Ishikawa (cell line): ENCODE data around the gene KLRF1.
A peak's percentile ranks its signal among the peaks of the same experiment; 100 is the strongest.

Source experiments
- CEBPB ChIP-seq: IDR thresholded peaks from 2 replicates; pipeline ENCODE4 v1.6.1; 2012
- CREB1 ChIP-seq: IDR thresholded peaks from 2 replicates; pipeline ENCODE4 v1.6.1; 2012; ENCODE audit warnings: low read depth
- EGR1 ChIP-seq: IDR thresholded peaks from 2 replicates; pipeline ENCODE4 v1.6.1; 2012
- EP300 ChIP-seq: IDR thresholded peaks from 2 replicates; pipeline ENCODE4 v1.6.1; 2012; ENCODE audit warnings: borderline replicate concordance
- FOXM1 ChIP-seq: IDR thresholded peaks from 2 replicates; pipeline ENCODE4 v1.6.1; 2012; ENCODE audit warnings: low read depth, borderline replicate concordance
- NFIC ChIP-seq: IDR thresholded peaks from 2 replicates; pipeline ENCODE4 v1.6.1; 2012
- RAD21 ChIP-seq: IDR thresholded peaks from 2 replicates; pipeline ENCODE4 v1.6.1; 2012; ENCODE audit warnings: low read depth
- TAF1 ChIP-seq: IDR thresholded peaks from 2 replicates; pipeline ENCODE4 v1.6.1; 2012; ENCODE audit warnings: low read depth, mild to moderate bottlenecking
- TCF12 ChIP-seq: IDR thresholded peaks from 2 replicates; pipeline ENCODE4 v1.6.1; 2012; ENCODE audit warnings: low read depth
- TEAD4 ChIP-seq: IDR thresholded peaks from 2 replicates; pipeline ENCODE4 v1.6.1; 2012
- YY1 ChIP-seq: IDR thresholded peaks from 2 replicates; pipeline ENCODE4 v1.6.1; 2012; ENCODE audit warnings: low read depth
- ZBTB7A ChIP-seq: IDR thresholded peaks from 2 replicates; pipeline ENCODE4 v1.6.1; 2012; ENCODE audit warnings: low read depth
- TF ChIP-seq, protein P1 (sequence below): IDR thresholded peaks from 2 replicates; pipeline ENCODE4 v1.6.1; 2012; ENCODE audit warnings: low read depth, mild to moderate bottlenecking
- TF ChIP-seq, protein P2 (sequence below): IDR thresholded peaks from 2 replicates; pipeline ENCODE4 v1.6.1; 2012
- TF ChIP-seq, protein P3 (sequence below): IDR thresholded peaks from 2 replicates; pipeline ENCODE4 v1.6.1; 2012

KLRF1 gene

DNA sequence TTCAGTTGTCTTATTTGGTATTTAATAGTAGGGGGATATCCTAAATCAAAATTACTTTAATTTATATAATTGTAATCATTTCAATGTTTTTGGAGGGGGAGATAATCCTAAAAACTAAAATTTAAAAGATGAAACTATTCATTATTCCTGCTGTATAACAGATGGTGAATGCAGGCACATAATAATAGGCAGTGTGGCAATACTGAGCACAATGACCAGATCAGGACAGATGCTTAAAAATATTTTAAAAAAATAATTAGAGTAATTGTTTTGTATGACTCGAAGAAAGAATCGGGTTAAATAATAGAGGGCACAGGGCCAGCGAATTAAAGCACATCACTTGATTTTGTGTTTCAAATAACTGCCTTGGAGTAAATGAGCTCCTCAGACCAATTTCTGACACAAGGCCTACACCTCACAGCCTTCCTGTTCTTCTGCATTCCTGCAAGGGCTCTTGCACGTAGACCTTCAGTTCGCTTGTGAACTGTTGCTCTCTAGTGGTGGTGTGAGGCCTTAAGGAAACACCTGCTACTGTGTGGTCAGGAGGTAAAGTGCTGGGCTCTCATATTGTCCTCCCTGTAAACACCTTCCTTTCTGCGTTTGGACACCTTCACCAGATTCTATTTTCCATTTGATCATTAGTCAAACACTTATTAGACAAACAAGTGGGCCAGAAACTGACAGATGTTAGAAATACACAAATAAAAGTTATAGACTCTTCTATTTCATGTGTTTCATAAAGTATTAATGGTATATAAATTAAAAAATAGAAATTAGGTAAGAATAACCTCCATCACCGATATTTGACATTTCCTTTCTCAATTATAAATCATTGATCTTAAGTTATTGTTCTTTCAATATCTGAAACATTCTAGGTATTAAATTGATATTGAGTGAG is 29.3 kb upstream of the KLRF1 start:
- TF ChIP-seq TEAD4 (peak; percentile 96), TCF12 (0 out of 2 replicates have a peak, but pooled peaks have one; percentile 35), CEBPB (peak; percentile 34; the same call in 1 of the 2 replicates), ZBTB7A (no peak), YY1 (no peak), RAD21 (peak; percentile 98), FOXM1 (no peak), EGR1 (no peak), EP300 (no peak; the same call in 1 of the 2 replicates), NFIC (peak; percentile 24; the same call in 1 of the 2 replicates)
- TF ChIP-seq, protein P1, sequence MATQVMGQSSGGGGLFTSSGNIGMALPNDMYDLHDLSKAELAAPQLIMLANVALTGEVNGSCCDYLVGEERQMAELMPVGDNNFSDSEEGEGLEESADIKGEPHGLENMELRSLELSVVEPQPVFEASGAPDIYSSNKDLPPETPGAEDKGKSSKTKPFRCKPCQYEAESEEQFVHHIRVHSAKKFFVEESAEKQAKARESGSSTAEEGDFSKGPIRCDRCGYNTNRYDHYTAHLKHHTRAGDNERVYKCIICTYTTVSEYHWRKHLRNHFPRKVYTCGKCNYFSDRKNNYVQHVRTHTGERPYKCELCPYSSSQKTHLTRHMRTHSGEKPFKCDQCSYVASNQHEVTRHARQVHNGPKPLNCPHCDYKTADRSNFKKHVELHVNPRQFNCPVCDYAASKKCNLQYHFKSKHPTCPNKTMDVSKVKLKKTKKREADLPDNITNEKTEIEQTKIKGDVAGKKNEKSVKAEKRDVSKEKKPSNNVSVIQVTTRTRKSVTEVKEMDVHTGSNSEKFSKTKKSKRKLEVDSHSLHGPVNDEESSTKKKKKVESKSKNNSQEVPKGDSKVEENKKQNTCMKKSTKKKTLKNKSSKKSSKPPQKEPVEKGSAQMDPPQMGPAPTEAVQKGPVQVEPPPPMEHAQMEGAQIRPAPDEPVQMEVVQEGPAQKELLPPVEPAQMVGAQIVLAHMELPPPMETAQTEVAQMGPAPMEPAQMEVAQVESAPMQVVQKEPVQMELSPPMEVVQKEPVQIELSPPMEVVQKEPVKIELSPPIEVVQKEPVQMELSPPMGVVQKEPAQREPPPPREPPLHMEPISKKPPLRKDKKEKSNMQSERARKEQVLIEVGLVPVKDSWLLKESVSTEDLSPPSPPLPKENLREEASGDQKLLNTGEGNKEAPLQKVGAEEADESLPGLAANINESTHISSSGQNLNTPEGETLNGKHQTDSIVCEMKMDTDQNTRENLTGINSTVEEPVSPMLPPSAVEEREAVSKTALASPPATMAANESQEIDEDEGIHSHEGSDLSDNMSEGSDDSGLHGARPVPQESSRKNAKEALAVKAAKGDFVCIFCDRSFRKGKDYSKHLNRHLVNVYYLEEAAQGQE, result no peak
- TF ChIP-seq, protein P2, sequence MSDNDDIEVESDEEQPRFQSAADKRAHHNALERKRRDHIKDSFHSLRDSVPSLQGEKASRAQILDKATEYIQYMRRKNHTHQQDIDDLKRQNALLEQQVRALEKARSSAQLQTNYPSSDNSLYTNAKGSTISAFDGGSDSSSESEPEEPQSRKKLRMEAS, result peak; percentile 44; the same call in 1 of the 2 replicates
- TF ChIP-seq, protein P3, sequence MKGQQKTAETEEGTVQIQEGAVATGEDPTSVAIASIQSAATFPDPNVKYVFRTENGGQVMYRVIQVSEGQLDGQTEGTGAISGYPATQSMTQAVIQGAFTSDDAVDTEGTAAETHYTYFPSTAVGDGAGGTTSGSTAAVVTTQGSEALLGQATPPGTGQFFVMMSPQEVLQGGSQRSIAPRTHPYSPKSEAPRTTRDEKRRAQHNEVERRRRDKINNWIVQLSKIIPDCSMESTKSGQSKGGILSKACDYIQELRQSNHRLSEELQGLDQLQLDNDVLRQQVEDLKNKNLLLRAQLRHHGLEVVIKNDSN, result no peak

DNA sequence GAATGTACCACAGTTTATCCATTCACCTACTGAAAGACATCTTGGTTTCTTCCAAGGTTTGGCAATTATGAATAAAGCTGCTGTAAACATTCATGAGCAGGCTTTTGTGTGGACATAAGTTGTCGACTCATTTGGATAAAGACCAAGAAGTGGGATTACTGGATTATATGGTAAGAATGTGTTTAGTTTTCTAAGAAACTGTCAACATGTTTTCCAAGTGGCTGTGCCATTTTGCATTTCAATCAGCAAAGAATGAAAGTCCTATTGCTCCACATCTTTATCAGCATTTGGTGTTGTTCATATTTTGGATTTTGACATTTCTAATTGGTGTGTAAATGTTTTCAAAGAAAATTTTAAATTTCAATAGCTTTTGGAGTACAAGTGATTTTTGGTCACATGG is 27.3 kb upstream of the KLRF1 start:
- TF ChIP-seq EGR1, result no peak
- no peak for TF ChIP-seq CREB1
- TF ChIP-seq YY1, result no peak
- TF ChIP-seq, protein P2, result no peak
- TF ChIP-seq TEAD4, result no peak
- TF ChIP-seq, protein P1, result no peak
- no peak for TF ChIP-seq TCF12
- no peak for TF ChIP-seq CEBPB
- no peak for TF ChIP-seq TAF1

DNA sequence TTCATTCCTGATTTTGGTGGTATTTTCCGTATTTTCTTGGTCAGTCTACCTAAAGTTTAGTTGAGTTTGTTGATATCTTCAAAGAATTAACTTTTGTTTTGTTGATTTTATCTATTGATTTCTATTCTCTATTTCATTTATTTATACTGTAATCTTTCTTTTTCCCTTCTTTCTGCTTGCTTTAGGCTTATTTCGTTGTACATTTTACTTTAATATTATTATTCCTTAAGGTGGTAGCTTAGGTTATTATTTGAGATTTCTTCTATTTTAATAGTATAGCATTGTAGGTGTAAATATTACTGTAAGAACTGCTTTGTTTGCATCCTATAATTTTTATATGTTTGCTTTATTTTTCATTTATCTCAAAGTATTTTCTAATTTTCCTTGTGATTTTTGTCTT is 21.4 kb upstream of the KLRF1 start:
- TF ChIP-seq TEAD4, result no peak
- TF ChIP-seq, protein P3, result no peak

DNA sequence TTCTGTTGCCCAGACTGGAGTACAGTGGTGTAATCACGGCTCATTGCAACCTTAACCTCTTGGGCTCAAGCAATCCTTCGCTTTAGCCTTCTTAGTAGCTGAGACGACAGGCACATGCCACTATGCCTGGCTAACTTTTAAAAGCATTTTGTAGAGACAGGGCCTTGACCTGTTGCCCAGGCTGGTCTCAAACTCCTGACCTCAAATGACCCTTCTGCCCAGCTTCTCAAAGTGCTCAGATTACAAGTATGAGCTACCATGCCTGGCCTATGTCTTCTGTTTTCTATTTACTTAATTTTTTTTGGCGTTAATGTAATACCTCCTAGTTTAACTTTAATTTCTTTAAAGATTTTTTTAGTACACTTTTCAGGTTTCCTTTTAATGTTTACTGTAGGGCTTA is 20.6 kb upstream of the KLRF1 start:
- TF ChIP-seq ZBTB7A (no peak), YY1 (no peak), TEAD4 (no peak), FOXM1 (no peak), NFIC (no peak), TAF1 (no peak), EP300 (no peak)
- TF ChIP-seq, protein P1, result no peak
- TF ChIP-seq, protein P2, result no peak

DNA sequence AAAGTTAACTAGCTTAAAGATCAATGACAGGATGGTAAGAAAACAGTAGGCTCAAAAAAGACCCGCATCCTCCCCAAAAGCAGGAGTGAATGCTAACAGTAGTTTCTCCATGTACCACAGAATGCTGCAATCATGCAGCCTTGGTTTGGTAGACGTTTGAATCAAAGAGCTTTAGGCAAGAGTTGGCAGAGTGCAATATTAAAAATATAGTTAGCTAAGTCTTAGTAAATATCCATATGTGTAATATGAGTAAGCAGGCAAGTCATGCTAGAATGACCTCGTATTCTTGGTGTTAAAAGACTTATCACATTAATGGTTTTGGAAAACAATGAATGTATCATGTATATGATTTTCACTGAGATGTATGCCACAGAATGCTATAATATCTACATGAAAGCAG is 18.8 kb upstream of the KLRF1 start:
- TF ChIP-seq, protein P3, result no peak
- no peak for TF ChIP-seq CREB1
- no peak for TF ChIP-seq TAF1
- TF ChIP-seq CEBPB, result no peak
- TF ChIP-seq EP300, result no peak
- no peak for TF ChIP-seq FOXM1
- TF ChIP-seq EGR1, result no peak
- TF ChIP-seq NFIC, result no peak
- TF ChIP-seq, protein P2, result no peak
- no peak for TF ChIP-seq ZBTB7A
